GM23248 (cell line): ENCODE data around the gene C1orf174.

Experiments
- EZH2 ChIP-seq: fragments of 200-600 bp; sonication (generic); IDR thresholded peaks from 2 replicates; pipeline ENCODE4 v1.6.1; 2018; ENCODE audit warnings: antibody characterized with exemption, mild to moderate bottlenecking; ENCODE audit not compliant: insufficient read depth, poor library complexity, severe bottlenecking
- EZH2phosphoT487 ChIP-seq: fragments of 200-600 bp; sonication (generic); IDR thresholded peaks from 2 replicates; pipeline ENCODE4 v1.6.1; 2018; ENCODE audit warnings: antibody characterized with exemption, moderate library complexity, mild to moderate bottlenecking, low read depth; ENCODE audit not compliant: insufficient read depth

DNA sequence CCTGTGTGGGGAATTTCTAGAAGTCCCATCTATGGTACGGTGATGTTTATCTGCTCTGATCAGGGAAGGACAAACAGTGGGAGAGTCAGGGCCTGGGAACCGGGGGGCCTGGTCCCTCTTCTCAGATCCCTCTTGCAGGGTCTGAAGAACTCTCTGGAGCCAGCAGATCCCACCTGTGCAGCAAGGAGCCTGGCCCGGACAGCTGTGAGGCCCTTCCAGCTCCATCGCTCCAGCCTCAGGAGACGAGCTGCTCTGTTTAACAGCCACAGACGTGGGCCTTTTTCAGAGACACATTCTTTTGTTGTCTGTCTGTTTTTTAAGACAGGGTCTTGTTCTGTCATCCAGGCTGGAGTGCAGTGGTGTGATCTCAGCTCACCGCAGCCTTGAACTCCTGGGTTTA lies 14.5 kb downstream of the C1orf174 start:
- TF ChIP-seq EZH2 (no peak), EZH2phosphoT487 (no peak)
